IMR-90 (cell line): Measurements from ENCODE around the gene CACNA2D1. TPM values are rescaled to one million over a fixed set of nuclear protein-coding genes. Genes with fewer than 3 reads are reported as not detected.

Experiments
- ATAC-seq: fragments of 200-7000 bp; cut with Tn5 transposase; 2 replicates; pipeline ENCODE4 v1.9.1; 2020; ENCODE audit warnings: low read depth, mild to moderate bottlenecking, moderate library complexity
- BruUV-seq: library from RNA; stranded (reverse); fragments of 400-500 nt; replicated peaks from 2 replicates; lab custom pipeline; 2021; lab: Mats Ljungman, UMichigan
- CTCF ChIA-PET: fragments of 300-600 bp; formaldehyde crosslinking; extraction: SDS; loops from one replicate; lab custom pipeline; 2021; ENCODE audit warnings: antibody characterized with exemption; lab: Yijun Ruan, JAX
- POLR2A ChIA-PET: fragments of 300-600 bp; sonication (Branson Sonifier 250); formaldehyde crosslinking; loops from one replicate; lab custom pipeline; 2022; ENCODE audit warnings: antibody characterized with exemption; ENCODE audit not compliant: unreplicated experiment; lab: Charles Lee
- DNase-seq: peaks from one replicate; pipeline ENCODE4 v3.0.0; 2013
- H2AFZ ChIP-seq: replicated peaks from 2 replicates; pipeline ENCODE3; 2013; ENCODE audit warnings: low read length, mild to moderate bottlenecking; ENCODE audit not compliant: poor library complexity
- H2AK5ac ChIP-seq: 2 replicates; pipeline ENCODE4 v1.6.1; 2013; ENCODE audit warnings: low read depth, low read length, inconsistent platforms
- H2AK9ac ChIP-seq: replicated peaks from 2 replicates; pipeline ENCODE3; 2013; ENCODE audit warnings: mild to moderate bottlenecking, low read depth, low read length, moderate library complexity; ENCODE audit not compliant: poor library complexity
- H2BK120ac ChIP-seq: 2 replicates; pipeline ENCODE4 v1.6.1; 2013; ENCODE audit warnings: low read depth, low read length, inconsistent platforms
- H2BK15ac ChIP-seq: 3 replicates; pipeline ENCODE4 v1.6.1; 2013; ENCODE audit warnings: low read depth, low read length, inconsistent platforms
- H2BK20ac ChIP-seq: 2 replicates; pipeline ENCODE4 v1.6.1; 2013; ENCODE audit warnings: low read depth, mild to moderate bottlenecking, inconsistent platforms, low read length, moderate library complexity
- H2BK5ac ChIP-seq: 2 replicates; pipeline ENCODE4 v1.6.1; 2013; ENCODE audit warnings: mild to moderate bottlenecking, low read depth, low read length, inconsistent platforms; ENCODE audit not compliant: poor library complexity, severe bottlenecking
- H3K14ac ChIP-seq: replicated peaks from 2 replicates; pipeline ENCODE4 v1.6.1; 2013; ENCODE audit warnings: low read depth, low read length, inconsistent platforms
- H3K18ac ChIP-seq: 2 replicates; pipeline ENCODE4 v1.6.1; 2013; ENCODE audit warnings: low read depth, low read length, control low read depth
- H3K23ac ChIP-seq: 2 replicates; pipeline ENCODE4 v1.6.1; 2013; ENCODE audit warnings: low read depth, low read length, inconsistent platforms
- H3K27ac ChIP-seq: 2 replicates; pipeline ENCODE4 v1.5.1; 2013; ENCODE audit warnings: mild to moderate bottlenecking, control low read depth, low read length; ENCODE audit not compliant: insufficient read depth
- H3K27me3 ChIP-seq: 2 replicates; pipeline ENCODE4 v1.6.1; 2013; ENCODE audit warnings: low read length; ENCODE audit not compliant: control insufficient read depth, insufficient read depth
- H3K36me3 ChIP-seq: 2 replicates; pipeline ENCODE4 v1.6.1; 2013; ENCODE audit warnings: low read length, mixed read lengths; ENCODE audit not compliant: control insufficient read depth, insufficient read depth
- H3K4ac ChIP-seq: 2 replicates; pipeline ENCODE4 v1.6.1; 2013; ENCODE audit warnings: low read depth, low read length, inconsistent platforms
- H3K4me1 ChIP-seq: 2 replicates; pipeline ENCODE4 v1.6.1; 2013; ENCODE audit warnings: low read length, mixed read lengths; ENCODE audit not compliant: control insufficient read depth, insufficient read depth
- H3K4me2 ChIP-seq: 2 replicates; pipeline ENCODE4 v1.6.1; 2013; ENCODE audit warnings: low read depth, mild to moderate bottlenecking, control low read depth, low read length, moderate library complexity
- H3K4me3 ChIP-seq: 2 replicates; pipeline ENCODE4 v1.5.1; 2013; ENCODE audit warnings: low read depth, mild to moderate bottlenecking, control low read depth, low read length, moderate library complexity; ENCODE audit not compliant: insufficient read depth
- H3K56ac ChIP-seq: 2 replicates; pipeline ENCODE4 v1.6.1; 2013; ENCODE audit warnings: low read length, inconsistent platforms; ENCODE audit not compliant: insufficient read depth; ENCODE audit errors: extremely low read depth
- H3K79me1 ChIP-seq, 2 experiments: 2 replicates each; pipeline ENCODE4 v1.6.1; 2013; ENCODE audit warnings: low read length in 2 of 2, inconsistent platforms in 1 of 2, low read depth in 1 of 2
- H3K9ac ChIP-seq: 2 replicates; pipeline ENCODE4 v1.6.1; 2013; ENCODE audit warnings: low read depth, low read length, control low read depth
- H3K9me1 ChIP-seq: 2 replicates; pipeline ENCODE4 v1.6.1; 2013; ENCODE audit warnings: low read length, inconsistent platforms; ENCODE audit not compliant: insufficient read depth
- H3K9me3 ChIP-seq: 2 replicates; pipeline ENCODE4 v1.6.1; 2013; ENCODE audit warnings: low read length; ENCODE audit not compliant: control insufficient read depth, insufficient read depth
- H4K20me1 ChIP-seq: 2 replicates; pipeline ENCODE4 v1.6.1; 2013; ENCODE audit warnings: low read length, inconsistent platforms; ENCODE audit not compliant: insufficient read depth
- H4K5ac ChIP-seq: 2 replicates; pipeline ENCODE4 v1.6.1; 2013; ENCODE audit warnings: mild to moderate bottlenecking, low read depth, low read length, control low read depth
- H4K8ac ChIP-seq, 2 experiments: 2 replicates each; pipeline ENCODE4 v1.6.1; 2013; ENCODE audit warnings: low read depth in 2 of 2, low read length in 2 of 2, control low read depth in 1 of 2, inconsistent platforms in 1 of 2
- H4K91ac ChIP-seq: 2 replicates; pipeline ENCODE4 v1.6.1; 2013; ENCODE audit warnings: low read depth, low read length, inconsistent platforms; ENCODE audit not compliant: insufficient read depth
- POLR2A ChIP-seq: IDR thresholded peaks from 2 replicates; pipeline ENCODE4 v1.6.1; 2012; ENCODE audit warnings: mild to moderate bottlenecking, low read depth, low read length
- RCOR1 ChIP-seq: IDR thresholded peaks from 2 replicates; pipeline ENCODE4 v1.6.1; 2012; ENCODE audit warnings: mild to moderate bottlenecking, low read length, improper control_type of control experiment; ENCODE audit not compliant: insufficient replicate concordance
- RFX5 ChIP-seq: IDR thresholded peaks from 2 replicates; pipeline ENCODE4 v1.8.0; 2012; ENCODE audit warnings: low read depth, mild to moderate bottlenecking, low read length, moderate library complexity
- WGBS, 2 experiments: methylation state at CpG; one replicate each; pipeline versions ENCODE4 v1.1.5 to v1.1.7; 2013; ENCODE audit warnings: missing lambda C conversion rate in 2 of 2; ENCODE audit not compliant: insufficient read length in 1 of 2; ENCODE audit errors: extremely low coverage in 2 of 2; 5-methylcytosine and 5-hydroxymethylcytosine counted together
- dilution Hi-C: fragments of 300-500 bp; cut with HindIII; formaldehyde crosslinking; loops from one replicate; pipeline ENCODE4 v1.14.3; 2018; ENCODE audit warnings: low sequenced_read_pairs; ENCODE audit not compliant: unreplicated experiment
- in situ Hi-C: fragments of 300-500 bp; cut with MboI; formaldehyde crosslinking; loops from 3 replicates; pipeline ENCODE4 v1.14.3; 2019; ENCODE audit warnings: low sequenced_read_pairs, inconsistent platforms, mixed read lengths
- intact Hi-C: fragments of 100-400 bp; cut with micrococcal nuclease; formaldehyde crosslinking; loops from 2 replicates; pipeline ENCODE4 v1.10.0; 2022
- polyA plus RNA-seq, 3 experiments: library from polyadenylated mRNA; depleted of rRNA; stranded (reverse); fragments of >200 nt; gene quantifications; 2 replicates each; pipeline ENCODE4 v1.2.3, GENCODE V29; 2012; ENCODE audit warnings: low replicate concordance in 1 of 3
- total RNA-seq: library from RNA; depleted of rRNA; stranded (reverse); fragments of >200 nt; gene quantifications from 2 replicates; pipeline ENCODE4 v1.2.3, GENCODE V29; 2012

The CACNA2D1 gene
- total and polyA plus RNA-seq, 2 of the 4 experiments (the other 2 are of a cell fraction), result 5.8 to 21.9 TPM

DNA sequence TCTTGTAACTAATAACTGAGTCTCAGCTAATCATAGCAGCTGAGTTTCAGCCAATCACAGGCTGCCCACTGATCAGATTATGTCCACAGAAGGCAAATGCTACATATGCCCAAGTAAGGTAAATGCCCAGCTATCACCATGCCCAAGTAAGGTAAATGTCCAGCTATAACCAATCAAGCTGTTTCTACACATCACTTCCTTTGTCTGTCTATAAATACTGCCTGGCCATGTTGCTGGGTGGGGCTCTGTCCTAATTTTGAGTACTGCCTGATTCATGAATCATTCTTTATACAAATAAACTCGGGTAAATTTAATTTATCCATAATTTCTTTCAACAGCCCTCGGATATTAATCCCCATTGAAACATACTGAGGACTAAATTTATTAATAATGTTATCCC lies 312.4 kb downstream of the CACNA2D1 start:
- peaks cover 3% of the 10 kb centered on the region; the same call in 1 of the 2 replicates for H3K9me1 ChIP-seq
- no peak overlapping the region for H3K27ac ChIP-seq
- no peak overlapping the region for H2BK5ac ChIP-seq
- TF ChIP-seq POLR2A (no peak), RCOR1 (no peak), RFX5 (no peak)
- H3K9ac ChIP-seq, result no peak overlapping the region
- H3K4me3 ChIP-seq, result no peak overlapping the region
- ChIA-PET CTCF (no interaction called here), POLR2A (no interaction called here)
- H2AK9ac ChIP-seq, result no peak overlapping the region
- no peaks in the 10 kb centered on the region for H3K9me3 ChIP-seq
- no peak for ATAC-seq
- no peaks in the 10 kb centered on the region for H3K27me3 ChIP-seq
- peak overlapping the region; percentile 31; the same call in 1 of the 2 replicates for H3K14ac ChIP-seq
- peak; percentile 2 for DNase-seq
- no peak overlapping the region for H4K5ac ChIP-seq
- no peak overlapping the region for H3K56ac ChIP-seq
- no peak overlapping the region for H2BK20ac ChIP-seq
- no peaks in the 10 kb centered on the region for H3K4me1 ChIP-seq
- no peak overlapping the region for H3K4ac ChIP-seq
- intact Hi-C loops (no loop called here), in situ Hi-C loops (no loop called here), dilution Hi-C loops (no loop called here)
- no CpG with 5 or more reads among the region's 2 CpGs for WGBS, 2 experiments
- H3K23ac ChIP-seq, result no peak overlapping the region
- H3K79me1 ChIP-seq, result no peaks in the 10 kb centered on the region; a peak in 1 of 4 replicates
- H4K91ac ChIP-seq, result no peak overlapping the region
- H3K18ac ChIP-seq, result no peak overlapping the region
- H2BK120ac ChIP-seq, result no peak overlapping the region
- H4K8ac ChIP-seq, result 0 out of 4 replicates have a peak overlapping the region, but pooled peaks of 1 of the 2 experiments have one; percentile 24
- no peak overlapping the region for H2BK15ac ChIP-seq
- no peaks in the 10 kb centered on the region for H4K20me1 ChIP-seq
- H2AK5ac ChIP-seq, result no peak overlapping the region
- H3K4me2 ChIP-seq, result no peak overlapping the region
- no peak overlapping the region for H2AFZ ChIP-seq
- no peaks in the 10 kb centered on the region for H3K36me3 ChIP-seq
- BruUV-seq, result no TSS peak
